ENCODE results near the gene PTGES3L.
A peak's percentile ranks its signal among the peaks of the same experiment; 100 is the strongest.
"Not testable (repeated sequence)": the region's sequence is repeated elsewhere in the genome, so short reads cannot be mapped to it uniquely, and the experiment has no call there.

Gene PTGES3L

DNA sequence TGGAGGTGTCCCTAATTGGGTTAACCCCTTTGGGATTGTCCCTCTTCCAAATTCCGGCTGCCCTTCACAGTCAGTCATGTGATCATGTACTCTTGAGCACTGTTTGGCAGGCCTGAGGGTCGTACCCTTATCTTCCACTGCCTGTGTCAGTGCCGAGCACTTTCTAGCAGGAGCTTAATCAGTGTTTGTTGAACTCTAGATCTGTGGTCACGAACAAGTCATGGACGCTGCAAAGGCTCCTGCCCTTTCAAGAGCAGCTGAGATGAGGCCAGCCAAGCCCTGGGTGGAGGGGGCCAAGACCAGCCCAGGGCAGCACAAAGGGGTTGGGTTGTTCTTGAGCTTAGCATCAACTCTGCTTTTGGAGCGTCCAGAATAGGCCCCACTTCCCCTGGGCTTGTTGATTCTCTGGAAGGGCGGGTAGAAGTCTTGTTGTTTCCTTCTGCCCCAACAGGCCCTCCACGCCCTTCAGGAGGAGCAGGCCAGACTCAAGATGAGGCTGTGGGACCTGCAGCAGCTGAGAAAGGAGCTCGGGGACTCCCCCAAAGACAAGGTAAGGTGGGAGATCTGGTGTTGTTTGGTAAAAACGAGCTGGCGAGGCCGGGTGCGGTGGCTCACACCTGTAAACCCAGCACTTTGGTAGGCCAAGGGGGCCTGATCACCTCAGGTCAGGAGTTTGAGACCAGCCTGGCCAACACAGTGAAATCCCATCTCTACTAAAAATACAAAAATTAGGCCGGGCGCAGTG lies 32.0 kb upstream of the PTGES3L start:
- no peak for TF ChIP-seq CTCF (IDR thresholded peaks at IDR 0.05; ENCODE audit: insufficient read depth, low read depth, low read length, missing control alignments)
- H3K4me3 ChIP-seq (ENCODE audit: low read depth, low read length) = no peak overlapping the region
- no peak for DNase-seq (ENCODE audit: low read depth)

DNA sequence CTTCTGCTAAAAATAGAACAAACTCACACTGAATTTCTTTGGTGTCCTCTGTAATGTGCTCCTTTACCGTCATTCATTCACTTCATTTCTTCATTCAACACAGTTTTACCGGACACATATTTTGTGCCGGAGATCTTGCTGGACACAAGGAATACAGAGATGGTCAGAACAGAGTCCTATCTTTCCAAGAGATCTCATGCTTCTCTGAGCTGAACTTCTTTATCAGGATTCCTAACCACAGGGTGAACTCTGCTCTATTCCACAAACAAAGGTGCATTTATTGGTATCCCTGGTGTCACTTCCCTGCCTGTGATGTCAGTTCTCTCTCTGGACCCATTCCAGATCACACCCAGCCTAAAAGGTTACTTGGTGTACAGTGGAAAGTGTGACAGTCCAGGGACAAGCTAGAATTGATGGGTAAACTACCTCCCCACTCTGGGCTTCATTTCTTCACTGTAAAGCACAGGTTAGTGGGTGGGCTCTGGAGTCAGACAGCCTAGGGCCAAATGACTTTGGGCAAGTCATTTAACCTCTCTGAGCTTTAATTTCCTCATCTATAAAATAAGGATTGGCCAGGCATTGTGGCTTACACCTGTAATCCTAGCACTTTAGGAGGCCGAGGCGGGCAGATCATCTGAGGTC lies 30.9 kb upstream of the PTGES3L start:
- TF ChIP-seq CTCF (IDR thresholded peaks at IDR 0.05; ENCODE audit: insufficient read depth, low read depth, low read length, missing control alignments) = no peak
- no peak for DNase-seq (ENCODE audit: low read depth)
- no peak overlapping the region for H3K4me3 ChIP-seq (ENCODE audit: low read depth, low read length)

DNA sequence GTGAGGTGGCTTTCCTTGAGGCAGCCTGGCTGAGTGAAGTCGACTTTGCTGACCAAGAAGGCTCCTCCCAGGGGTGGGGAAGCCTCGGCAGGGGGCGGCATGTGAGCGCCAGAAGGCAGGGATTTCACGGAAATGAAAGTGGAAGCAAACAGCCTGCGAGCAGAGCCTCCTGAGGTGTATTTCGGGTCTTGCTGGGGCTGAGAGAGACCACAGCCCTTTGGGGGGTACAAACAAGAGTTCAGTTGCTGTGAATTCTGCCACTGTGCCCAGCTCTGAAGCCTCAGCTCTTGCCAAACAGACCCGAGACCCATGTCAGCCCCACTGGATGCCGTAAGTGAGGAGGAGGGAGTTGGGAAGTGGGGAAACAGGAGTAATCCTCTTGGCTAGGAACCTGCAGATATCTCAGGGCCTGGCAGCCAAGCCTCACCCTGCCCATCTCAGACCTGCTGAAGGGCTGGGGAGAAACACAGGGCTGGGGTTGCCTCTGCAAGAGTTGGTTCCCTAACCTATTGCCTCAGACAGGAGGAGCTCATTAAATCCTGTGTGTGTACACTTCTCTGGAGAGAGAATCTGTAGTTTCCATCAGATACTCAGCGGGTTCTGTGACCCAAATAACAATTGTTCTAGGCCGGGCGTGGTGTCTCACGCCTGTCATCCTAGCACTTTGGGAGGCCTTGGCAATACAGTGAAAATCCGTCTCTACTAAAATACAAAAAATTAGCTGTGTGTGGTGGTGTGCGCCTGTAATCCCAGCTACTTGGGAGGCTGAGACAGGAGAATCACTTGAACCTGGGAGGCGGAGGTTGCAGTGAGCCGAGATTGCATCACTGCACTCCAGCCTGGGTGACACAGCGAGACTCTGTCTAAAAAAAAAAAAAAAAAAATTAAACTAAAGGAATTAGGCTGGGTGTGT lies 27.0 kb upstream of the PTGES3L start, which contains the start of gene IFI35:
Gene IFI35 (plus strand): TSS at position 146 of the 913 bp plus-strand sequence. CDS start 164 bp downstream, at position 310.
- H3K4me3 ChIP-seq (ENCODE audit: low read depth, low read length) = peak within 1 kb of the TSS; percentile 86
- TF ChIP-seq CTCF (IDR thresholded peaks at IDR 0.05; ENCODE audit: insufficient read depth, low read depth, low read length, missing control alignments) = peak; percentile 44
- peak; percentile 94 for DNase-seq (ENCODE audit: low read depth)

GRCh38 chr17:43003542-43004172 lies 23.8 kb upstream of the PTGES3L start:
- no peak overlapping the region for H3K4me3 ChIP-seq (ENCODE audit: low read depth, low read length)
- no peak for TF ChIP-seq CTCF (IDR thresholded peaks at IDR 0.05; ENCODE audit: insufficient read depth, low read depth, low read length, missing control alignments)
- DNase-seq (ENCODE audit: low read depth) = no peak

GRCh38 chr17:43000894-43001293 lies 21.0 kb upstream of the PTGES3L start:
- H3K4me3 ChIP-seq (ENCODE audit: low read depth, low read length); DNase-seq (ENCODE audit: low read depth): not testable (repeated sequence)

- peak overlapping the region; percentile 81 for H3K4me3 ChIP-seq (ENCODE audit: low read depth, low read length)
- TF ChIP-seq CTCF (IDR thresholded peaks at IDR 0.05; ENCODE audit: insufficient read depth, low read depth, low read length, missing control alignments) = no peak
Measured at GRCh38 chr17:42999003-42999525, 19.2 kb upstream of the PTGES3L start.

More at GRCh38 chr17:42999003-42999525, 19.2 kb upstream of the PTGES3L start:
- no peak for DNase-seq (ENCODE audit: low read depth)

Measured in GM12865 (cell line).